ENCODE measurements around the gene UTS2.

GRCh38 chr1:7810395-7810794, 42.5 kb downstream of the UTS2 start:
- TF ChIP-seq KAT2B (IDR thresholded peaks at IDR 0.05; ENCODE audit: borderline replicate concordance, low read depth, low read length) (no peak), CTCF (CRISPR knock-in tag; IDR thresholded peaks at IDR 0.05) (no peak), FOXJ3 (CRISPR knock-in tag; IDR thresholded peaks at IDR 0.05; ENCODE audit: borderline replicate concordance) (no peak), PRPF4 (IDR thresholded peaks at IDR 0.05; ENCODE audit: low read depth, low read length, poor library complexity, severe bottlenecking) (no peak), ZBTB33 (CRISPR knock-in tag; IDR thresholded peaks at IDR 0.05) (no peak)

All from HepG2 (cell line).